Fibroblast of villous mesenchyme (primary cell): ENCODE results near the gene CYBA. TPM values are rescaled to one million over a fixed set of nuclear protein-coding genes. Genes with fewer than 3 reads are reported as not detected.

ENCODE experiments used
- DNase-seq: peaks from one replicate; pipeline ENCODE4 v3.0.0-alpha.2; 2010; ENCODE audit warnings: low read depth
- H3K4me3 ChIP-seq: 2 replicates; pipeline ENCODE4 v1.5.1; 2011; ENCODE audit warnings: low read depth, mild to moderate bottlenecking, low read length
- total RNA-seq: library from RNA; depleted of rRNA; stranded (reverse); fragments of >200 nt; gene quantifications from 2 replicates; pipeline ENCODE4 v1.2.3, GENCODE V29; 2012
- TF ChIP-seq, protein P1 (sequence below): IDR thresholded peaks from 2 replicates; pipeline ENCODE4 v1.5.1; 2012; ENCODE audit warnings: low read depth, mild to moderate bottlenecking, low read length; ENCODE audit not compliant: insufficient read depth

The CYBA gene
- total RNA-seq, 1 donor = 167 TPM

- H3K4me3 ChIP-seq = peak overlapping the region; percentile 58
- TF ChIP-seq, protein P1, sequence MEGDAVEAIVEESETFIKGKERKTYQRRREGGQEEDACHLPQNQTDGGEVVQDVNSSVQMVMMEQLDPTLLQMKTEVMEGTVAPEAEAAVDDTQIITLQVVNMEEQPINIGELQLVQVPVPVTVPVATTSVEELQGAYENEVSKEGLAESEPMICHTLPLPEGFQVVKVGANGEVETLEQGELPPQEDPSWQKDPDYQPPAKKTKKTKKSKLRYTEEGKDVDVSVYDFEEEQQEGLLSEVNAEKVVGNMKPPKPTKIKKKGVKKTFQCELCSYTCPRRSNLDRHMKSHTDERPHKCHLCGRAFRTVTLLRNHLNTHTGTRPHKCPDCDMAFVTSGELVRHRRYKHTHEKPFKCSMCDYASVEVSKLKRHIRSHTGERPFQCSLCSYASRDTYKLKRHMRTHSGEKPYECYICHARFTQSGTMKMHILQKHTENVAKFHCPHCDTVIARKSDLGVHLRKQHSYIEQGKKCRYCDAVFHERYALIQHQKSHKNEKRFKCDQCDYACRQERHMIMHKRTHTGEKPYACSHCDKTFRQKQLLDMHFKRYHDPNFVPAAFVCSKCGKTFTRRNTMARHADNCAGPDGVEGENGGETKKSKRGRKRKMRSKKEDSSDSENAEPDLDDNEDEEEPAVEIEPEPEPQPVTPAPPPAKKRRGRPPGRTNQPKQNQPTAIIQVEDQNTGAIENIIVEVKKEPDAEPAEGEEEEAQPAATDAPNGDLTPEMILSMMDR = no peak
- peak; percentile 65 for DNase-seq
Observed at GRCh38 chr16:88634141-88634993, 16.5 kb downstream of the CYBA start.

DNA sequence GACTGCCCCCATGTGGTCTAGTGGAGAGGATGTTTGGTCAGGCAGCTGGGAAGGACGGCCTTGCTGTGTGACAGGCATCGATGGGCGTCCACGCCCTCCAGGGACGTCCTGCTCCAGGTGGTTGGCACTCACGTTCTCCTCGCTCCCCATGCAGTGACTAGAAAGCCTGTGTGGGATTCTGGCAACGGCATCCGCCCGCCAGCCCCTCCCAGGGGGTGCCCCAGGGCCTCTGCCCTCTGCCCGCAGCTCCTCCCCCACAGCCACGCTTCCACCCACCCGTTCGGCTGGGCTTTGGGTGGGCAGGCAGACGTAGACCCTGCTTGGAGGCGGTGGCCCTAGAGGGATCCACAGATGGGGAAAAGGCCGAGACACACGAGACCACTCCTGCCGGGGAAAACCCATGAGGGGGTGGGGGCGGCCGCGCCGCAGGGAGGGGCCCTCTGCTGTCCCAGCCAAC lies 17.1 kb downstream of the CYBA start:
- peak; percentile 44 for DNase-seq
- peak overlapping the region; percentile 58 for H3K4me3 ChIP-seq
- TF ChIP-seq, protein P1 = peak; percentile 39

DNA sequence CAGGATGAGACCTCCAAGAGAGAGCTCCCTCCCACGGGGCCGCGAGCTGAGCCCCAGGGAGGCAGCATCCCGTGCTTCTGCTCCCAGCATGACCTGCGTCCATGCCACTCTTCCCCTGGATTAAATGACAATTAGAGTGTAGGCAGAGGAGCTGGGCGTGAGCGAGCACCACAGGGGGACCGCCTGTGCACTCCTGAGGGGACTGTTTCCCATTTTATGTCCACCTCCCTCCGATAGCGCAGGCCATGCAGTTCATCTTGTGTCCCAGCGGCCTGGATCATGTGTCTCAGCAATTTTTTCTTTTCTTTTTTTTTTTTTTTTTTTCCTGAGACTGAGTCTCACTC lies 18.3 kb downstream of the CYBA start:
- no peak overlapping the region for H3K4me3 ChIP-seq
- TF ChIP-seq, protein P1 = no peak
- no peak for DNase-seq

DNA sequence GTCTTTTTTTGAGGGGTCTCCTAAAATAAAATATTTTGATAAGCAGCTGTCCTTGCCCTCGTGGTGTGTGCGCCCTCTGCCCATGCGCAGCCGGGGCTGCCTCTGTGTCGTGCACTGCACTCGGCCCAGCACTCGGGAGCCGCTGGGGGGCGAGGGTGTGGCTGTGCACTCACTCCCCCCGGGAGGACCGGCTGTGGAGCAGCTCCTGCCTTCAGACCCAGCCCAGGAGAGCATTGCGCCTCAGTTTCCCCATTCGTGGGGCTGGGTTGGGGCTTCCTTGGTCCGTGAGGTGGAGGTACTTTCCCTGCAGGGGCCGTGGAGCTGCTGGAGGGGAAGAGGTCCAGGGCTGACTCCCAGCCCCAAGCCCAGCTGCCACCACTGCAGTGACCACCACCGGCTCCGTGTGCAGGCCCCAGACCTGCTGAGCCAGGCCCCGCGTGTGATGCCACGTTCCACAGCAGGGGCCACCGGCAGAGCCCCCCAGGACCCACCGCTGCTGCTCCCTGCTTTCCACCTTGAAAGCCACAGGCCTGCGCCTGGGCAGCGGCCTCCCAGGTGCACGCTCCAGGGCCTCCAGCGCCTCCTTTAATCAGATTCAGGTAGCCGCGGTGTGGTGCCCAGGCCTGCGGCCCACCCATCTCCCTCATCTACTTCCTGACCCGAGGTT lies 18.8 kb downstream of the CYBA start:
- no peak for DNase-seq

DNA sequence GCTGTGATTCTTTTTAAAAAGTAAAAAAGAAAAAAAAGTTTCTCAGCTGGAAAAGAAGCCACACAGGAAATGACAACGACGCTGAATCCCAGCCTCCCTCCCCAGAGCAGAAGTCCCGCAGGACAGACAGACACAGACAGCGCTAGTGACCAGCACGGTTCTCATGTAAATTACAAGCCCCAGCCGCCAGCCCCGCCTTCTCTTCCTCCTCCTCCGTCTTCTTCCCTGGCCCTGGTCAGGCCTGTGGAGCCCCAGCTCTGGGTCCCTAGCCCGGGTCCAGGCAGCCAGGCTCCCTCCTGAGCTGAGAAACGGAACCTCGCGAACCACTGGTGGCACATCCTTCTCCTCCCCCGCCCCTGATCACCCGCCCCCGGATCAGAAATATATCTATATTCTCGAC lies 19.5 kb downstream of the CYBA start:
- no peak for DNase-seq
- TF ChIP-seq, protein P1 = no peak
- H3K4me3 ChIP-seq = no peak overlapping the region

More for the DNA sequence above, 18.8 kb downstream of the CYBA start:
- TF ChIP-seq, protein P1 = no peak
- H3K4me3 ChIP-seq = no peak overlapping the region

GRCh38 chr16:88630941-88631340 lies 19.9 kb downstream of the CYBA start:
- TF ChIP-seq, protein P1 = no peak
- DNase-seq = no peak
- H3K4me3 ChIP-seq = no peak overlapping the region

DNA sequence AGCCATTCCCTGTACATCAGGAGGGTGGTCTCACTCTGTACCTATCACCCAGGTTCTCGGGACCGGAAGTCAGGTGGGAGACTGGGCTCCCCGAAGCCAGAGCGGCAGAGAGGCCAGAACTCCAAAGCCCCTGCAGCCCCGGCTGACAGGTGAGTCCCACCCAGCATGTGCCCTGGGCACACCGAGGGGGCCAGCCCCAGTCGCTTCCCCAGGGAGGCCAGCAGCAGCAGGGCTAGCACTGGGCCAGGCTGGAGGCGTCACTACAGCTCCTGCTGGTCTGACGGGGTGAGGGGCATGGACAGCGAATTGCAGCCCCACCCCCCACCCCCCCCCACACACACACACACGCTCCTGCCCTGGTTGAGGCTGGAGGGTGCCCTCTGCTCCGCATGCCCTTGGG lies 20.4 kb downstream of the CYBA start:
- no peak for DNase-seq
- H3K4me3 ChIP-seq = no peak overlapping the region
- TF ChIP-seq, protein P1 = no peak
